ENCODE results near the gene SBK2.

GRCh38 chr19:55538132-55538531, 1.2 kb upstream of the SBK2 start:
- TF ChIP-seq EZH2 (IDR thresholded peaks at IDR 0.05; ENCODE audit: borderline replicate concordance, low read length) (no peak), CTCF (conservative IDR thresholded peaks at IDR 0.05 in 1 of 2, IDR thresholded peaks at IDR 0.05 in 1 of 2; ENCODE audit: extremely low read depth in 1 of 2, insufficient read depth in 1 of 2, low read depth in 1 of 2, low read length in 2 of 2) (no peak)
